ENCODE measurements around the gene C4orf17.

The C4orf17 gene

DNA sequence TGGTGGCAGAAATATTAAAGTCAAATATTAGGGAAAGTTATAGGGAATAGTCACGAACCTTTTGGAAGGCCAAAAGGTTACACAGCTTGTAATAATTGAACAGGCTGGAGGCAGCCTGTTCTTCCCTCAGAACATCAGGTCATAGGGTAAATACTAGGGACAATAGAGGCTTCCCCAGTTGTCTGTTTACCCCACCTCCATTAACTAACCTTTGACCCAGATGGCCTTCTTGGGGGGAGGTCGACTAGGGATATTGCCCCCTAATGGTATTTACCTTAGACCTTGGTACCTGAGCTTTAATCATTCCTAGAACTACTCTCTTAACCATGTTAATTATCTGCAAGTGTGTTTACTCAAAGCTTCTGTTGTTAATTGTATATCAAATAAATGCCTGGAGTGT lies 26.0 kb downstream of the C4orf17 start:
- DNase-seq (ENCODE audit: low read depth, low spot score) = no peak
- H3K27me3 ChIP-seq (ENCODE audit: control insufficient read depth, insufficient read depth, low read length) = no peaks in the 10 kb centered on the region
- H3K4me3 ChIP-seq (ENCODE audit: low read length) = no peak overlapping the region
- H3K4me1 ChIP-seq (ENCODE audit: control insufficient read depth, insufficient read depth, low read length) = no peaks in the 10 kb centered on the region
- no peaks in the 10 kb centered on the region for H3K36me3 ChIP-seq (ENCODE audit: control insufficient read depth, insufficient read depth, low read length)
- no peaks in the 10 kb centered on the region for H3K9me3 ChIP-seq (ENCODE audit: control insufficient read depth, insufficient read depth, low read length)
- H3K27ac ChIP-seq (ENCODE audit: low read length) = no peak overlapping the region
- WGBS (ENCODE audit: insufficient coverage, insufficient read length) = no CpG with 5 or more reads among the region's 2 CpGs

DNA sequence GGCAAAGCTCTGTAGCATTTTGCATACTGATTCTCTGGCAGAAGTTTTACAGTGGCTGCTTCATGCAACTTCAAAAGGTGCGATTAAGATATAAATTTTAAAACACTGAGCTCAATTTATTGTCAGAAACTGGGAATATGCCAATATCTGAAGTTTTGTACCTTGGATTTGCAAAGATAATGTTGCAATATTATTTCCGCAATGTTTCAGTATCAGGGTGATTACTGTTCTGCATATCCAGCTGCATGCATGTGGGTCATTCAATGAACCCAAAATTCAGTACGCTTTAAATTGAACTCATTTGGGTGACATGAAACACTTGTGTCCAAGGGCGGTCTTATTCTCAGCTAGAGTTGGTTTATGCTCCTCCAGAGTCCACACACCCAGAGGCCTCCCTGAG lies 26.9 kb downstream of the C4orf17 start:
- Histone ChIP-seq H3K4me3 (ENCODE audit: low read length) (no peak overlapping the region), H3K27me3 (ENCODE audit: control insufficient read depth, insufficient read depth, low read length) (no peaks in the 10 kb centered on the region), H3K4me1 (ENCODE audit: control insufficient read depth, insufficient read depth, low read length) (no peaks in the 10 kb centered on the region), H3K36me3 (ENCODE audit: control insufficient read depth, insufficient read depth, low read length) (no peaks in the 10 kb centered on the region), H3K9me3 (ENCODE audit: control insufficient read depth, insufficient read depth, low read length) (no peaks in the 10 kb centered on the region), H3K27ac (ENCODE audit: low read length) (no peak overlapping the region)
- no peak for DNase-seq (ENCODE audit: low read depth, low spot score)
- no CpG with 5 or more reads among the region's 4 CpGs for WGBS (ENCODE audit: insufficient coverage, insufficient read length)

DNA sequence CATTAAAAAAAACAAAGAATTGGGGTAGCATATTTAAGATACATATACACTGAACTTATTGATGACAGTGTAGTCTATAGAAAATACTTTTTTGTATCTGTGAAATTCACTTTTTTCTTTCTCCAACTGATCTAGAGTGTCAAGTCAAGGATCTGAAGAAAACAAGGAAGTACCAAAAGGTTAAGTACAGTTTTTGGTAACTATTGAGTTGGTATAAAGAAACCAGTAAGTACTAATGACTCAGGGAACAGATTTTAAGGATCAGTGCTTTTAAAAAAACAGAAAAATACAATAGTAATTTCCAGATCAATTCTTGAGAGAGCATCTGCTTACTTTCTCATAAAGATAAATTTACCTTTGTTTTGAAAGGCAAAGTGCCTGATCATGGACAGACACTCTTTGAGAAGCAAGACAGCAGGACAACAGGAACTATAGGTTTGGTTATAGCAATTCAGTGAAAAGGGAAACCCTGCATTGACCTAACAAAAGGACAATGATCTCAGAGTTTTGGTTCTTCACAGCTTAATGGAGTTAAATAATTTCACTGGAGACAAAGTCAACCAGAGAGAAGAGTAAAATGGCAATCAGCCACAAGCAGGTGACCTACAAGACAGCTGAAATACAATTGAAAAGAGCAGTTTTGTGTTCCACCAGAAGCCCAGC lies 29.6 kb downstream of the C4orf17 start:
- no peaks in the 10 kb centered on the region for H3K27me3 ChIP-seq (ENCODE audit: control insufficient read depth, insufficient read depth, low read length)
- H3K4me3 ChIP-seq (ENCODE audit: low read length) = no peak overlapping the region
- DNase-seq (ENCODE audit: low read depth, low spot score) = no peak
- H3K4me1 ChIP-seq (ENCODE audit: control insufficient read depth, insufficient read depth, low read length) = no peaks in the 10 kb centered on the region
- H3K36me3 ChIP-seq (ENCODE audit: control insufficient read depth, insufficient read depth, low read length) = no peaks in the 10 kb centered on the region
- no peak overlapping the region for H3K27ac ChIP-seq (ENCODE audit: low read length)
- no peaks in the 10 kb centered on the region for H3K9me3 ChIP-seq (ENCODE audit: control insufficient read depth, insufficient read depth, low read length)

DNA sequence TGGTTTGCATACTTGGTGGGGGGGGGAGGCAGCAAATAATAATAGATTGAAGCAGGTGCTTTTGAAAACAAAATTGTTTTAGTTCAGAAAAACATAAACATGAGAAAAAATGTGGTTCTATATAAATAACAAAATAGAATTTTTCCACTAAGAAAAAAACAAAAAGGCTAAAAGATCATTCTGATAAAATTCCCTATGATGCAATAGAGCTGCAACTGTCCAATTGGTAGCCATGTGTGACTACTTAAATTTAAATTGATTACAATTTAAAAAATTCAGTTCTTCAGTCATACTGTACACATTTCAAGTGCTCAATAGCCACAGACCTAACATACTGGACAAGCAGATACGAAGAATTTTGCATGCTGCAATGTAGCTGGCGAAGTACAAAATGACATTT lies 42.1 kb downstream of the C4orf17 start:
- DNase-seq (ENCODE audit: low read depth, low spot score) = no peak
- Histone ChIP-seq H3K4me1 (ENCODE audit: control insufficient read depth, insufficient read depth, low read length) (no peaks in the 10 kb centered on the region), H3K27me3 (ENCODE audit: control insufficient read depth, insufficient read depth, low read length) (no peaks in the 10 kb centered on the region), H3K4me3 (ENCODE audit: low read length) (no peak overlapping the region), H3K36me3 (ENCODE audit: control insufficient read depth, insufficient read depth, low read length) (no peaks in the 10 kb centered on the region), H3K27ac (ENCODE audit: low read length) (no peak overlapping the region), H3K9me3 (ENCODE audit: control insufficient read depth, insufficient read depth, low read length) (no peaks in the 10 kb centered on the region)
- WGBS (ENCODE audit: insufficient coverage, insufficient read length) = no CpG with 5 or more reads among the region's 2 CpGs

DNA sequence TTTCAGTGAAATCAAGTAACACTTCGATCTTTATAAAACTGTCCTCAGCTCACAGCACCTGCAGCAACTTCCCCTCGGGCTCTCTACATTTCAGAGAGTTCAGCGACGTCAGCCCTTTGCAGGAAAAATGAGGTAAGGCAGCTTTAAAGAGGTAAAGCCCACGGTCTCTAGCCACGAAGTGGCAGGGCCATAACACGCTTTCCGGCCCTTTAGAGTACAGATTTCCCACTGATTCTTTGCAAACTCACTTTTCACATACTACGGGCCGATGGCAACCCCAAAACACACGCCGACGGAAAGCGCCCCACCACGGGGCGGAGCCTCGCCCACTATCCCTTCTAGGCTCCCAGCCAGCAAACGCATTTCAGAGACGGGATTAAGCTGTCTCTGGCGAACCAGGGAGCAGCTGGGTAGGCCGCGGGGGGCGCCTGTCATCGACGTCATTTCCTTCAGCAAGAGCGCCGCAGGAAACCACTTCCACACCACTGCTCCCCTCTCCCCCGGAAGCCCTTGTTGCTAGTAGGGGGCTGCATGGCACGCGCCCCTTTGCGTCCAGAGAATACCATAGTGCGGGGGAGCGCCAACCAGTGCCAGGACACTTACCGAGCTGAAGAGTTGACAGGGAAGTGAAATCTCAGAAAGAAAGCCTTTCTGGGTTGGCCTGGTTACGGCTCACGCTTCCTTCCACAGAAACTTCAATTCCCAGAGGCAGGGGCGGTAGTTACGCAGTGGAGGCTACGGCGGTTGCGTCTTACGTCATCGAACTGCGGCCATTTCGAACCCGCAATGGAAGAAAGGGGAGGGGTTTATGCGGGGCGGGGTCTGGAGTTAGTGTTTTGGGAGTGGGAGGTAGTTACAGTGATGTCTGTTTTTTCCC lies 52.7 kb downstream of the C4orf17 start, which contains the start of gene TRMT10A:
Gene TRMT10A, minus strand, starts transcription at position 730 of the 877 bp plus-strand sequence. CDS start 4,701 bp downstream, outside the sequence.
- DNase-seq (ENCODE audit: low read depth, low spot score) = peak; percentile 84
- Histone ChIP-seq H3K9me3 (ENCODE audit: control insufficient read depth, insufficient read depth, low read length) (no peaks in the 10 kb centered on the region), H3K27ac (ENCODE audit: low read length) (no peak within 1 kb of the TSS), H3K4me1 (ENCODE audit: control insufficient read depth, insufficient read depth, low read length) (no peaks in the 10 kb centered on the region), H3K36me3 (ENCODE audit: control insufficient read depth, insufficient read depth, low read length) (no peaks in the 10 kb centered on the region), H3K27me3 (ENCODE audit: control insufficient read depth, insufficient read depth, low read length) (no peaks in the 10 kb centered on the region), H3K4me3 (ENCODE audit: low read length) (peak within 1 kb of the TSS; percentile 94; the same call in 1 of the 2 replicates)
- no CpG with 5 or more reads among the region's 48 CpGs for WGBS (ENCODE audit: insufficient coverage, insufficient read length)

DNA sequence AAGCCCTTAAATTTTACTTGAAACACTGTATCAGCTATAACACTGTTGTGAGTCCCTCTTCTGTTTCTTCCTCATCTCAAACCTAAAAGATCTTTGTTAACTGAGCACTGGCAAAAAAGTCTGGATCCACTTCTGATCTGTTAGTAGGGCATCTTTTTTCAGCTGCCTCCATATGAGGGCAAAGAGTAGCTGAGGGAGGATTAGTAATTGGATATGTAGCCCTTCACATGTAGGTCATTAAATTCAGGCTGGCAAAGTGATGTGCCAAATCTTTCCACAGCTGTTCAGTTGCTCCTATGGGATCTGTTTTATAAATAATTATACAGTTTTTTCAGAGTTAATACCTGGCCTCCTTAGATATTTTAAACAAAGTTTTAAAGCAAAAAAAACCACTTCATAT lies 54.1 kb downstream of the C4orf17 start:
- H3K4me3 ChIP-seq (ENCODE audit: low read length) = no peak overlapping the region
- H3K27ac ChIP-seq (ENCODE audit: low read length) = no peak overlapping the region
- H3K36me3 ChIP-seq (ENCODE audit: control insufficient read depth, insufficient read depth, low read length) = no peaks in the 10 kb centered on the region
- no peaks in the 10 kb centered on the region for H3K9me3 ChIP-seq (ENCODE audit: control insufficient read depth, insufficient read depth, low read length)
- no peaks in the 10 kb centered on the region for H3K4me1 ChIP-seq (ENCODE audit: control insufficient read depth, insufficient read depth, low read length)
- H3K27me3 ChIP-seq (ENCODE audit: control insufficient read depth, insufficient read depth, low read length) = no peaks in the 10 kb centered on the region
- no peak for DNase-seq (ENCODE audit: low read depth, low spot score)

DNA sequence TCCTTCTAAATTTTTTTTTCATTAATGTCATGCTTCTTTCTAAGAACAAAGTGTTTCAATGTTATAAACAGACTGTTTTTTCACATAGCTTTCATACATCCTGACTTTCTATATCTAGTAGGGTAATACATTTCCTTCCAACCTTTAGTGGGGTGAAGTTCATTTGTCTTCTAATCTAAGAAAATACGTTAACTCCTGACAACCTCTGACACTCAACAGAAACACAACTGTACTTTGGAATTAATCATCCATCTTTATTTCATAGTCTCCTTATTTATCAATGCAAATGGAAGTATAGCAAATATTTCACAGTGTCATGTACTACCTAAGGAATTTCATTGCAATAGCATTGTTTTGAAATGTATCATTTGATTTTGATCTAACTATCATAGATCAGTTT lies 61.1 kb downstream of the C4orf17 start:
- H3K4me3 ChIP-seq (ENCODE audit: low read length) = no peak overlapping the region
- H3K36me3 ChIP-seq (ENCODE audit: control insufficient read depth, insufficient read depth, low read length) = no peaks in the 10 kb centered on the region
- WGBS (ENCODE audit: insufficient coverage, insufficient read length) = no CpG with 5 or more reads among the region's 1 CpG
- no peak for DNase-seq (ENCODE audit: low read depth, low spot score)
- no peaks in the 10 kb centered on the region for H3K9me3 ChIP-seq (ENCODE audit: control insufficient read depth, insufficient read depth, low read length)
- H3K27ac ChIP-seq (ENCODE audit: low read length) = no peak overlapping the region
- H3K4me1 ChIP-seq (ENCODE audit: control insufficient read depth, insufficient read depth, low read length) = peaks cover 2% of the 10 kb centered on the region; the same call in 1 of the 2 replicates
- H3K27me3 ChIP-seq (ENCODE audit: control insufficient read depth, insufficient read depth, low read length) = no peaks in the 10 kb centered on the region

DNA sequence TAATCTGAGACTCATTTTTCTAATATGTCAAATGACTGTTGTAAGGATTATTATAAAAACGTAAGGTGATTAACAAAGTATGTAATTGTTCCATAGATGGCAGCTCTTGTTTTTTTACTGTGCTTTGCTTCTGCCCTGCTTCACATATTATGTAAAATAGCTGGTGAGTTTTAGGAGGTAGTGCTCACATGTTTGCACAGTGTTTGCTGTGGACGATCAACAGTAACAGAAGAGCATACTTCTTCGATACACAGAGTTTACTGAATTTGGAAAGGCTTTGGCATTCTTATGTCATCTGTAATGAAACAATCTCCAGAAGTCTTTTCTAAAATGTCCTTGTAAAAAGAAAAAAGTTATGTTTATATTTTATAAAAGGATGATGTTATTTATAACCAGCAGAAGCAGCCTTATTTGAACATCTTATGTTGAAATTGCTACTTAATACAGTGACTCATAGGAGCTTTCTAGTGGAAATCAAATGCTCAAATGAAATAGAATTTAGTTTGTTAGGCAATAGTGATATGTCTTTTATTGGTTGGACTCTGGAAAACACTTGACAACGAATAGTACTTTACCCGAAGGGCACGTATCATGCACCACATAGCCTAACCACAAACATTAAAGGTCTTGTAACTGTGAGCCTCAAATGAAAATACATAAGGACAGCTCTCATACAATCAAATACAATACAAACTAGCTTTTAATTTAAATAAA lies 61.9 kb downstream of the C4orf17 start:
- Histone ChIP-seq H3K9me3 (ENCODE audit: control insufficient read depth, insufficient read depth, low read length) (no peaks in the 10 kb centered on the region), H3K27me3 (ENCODE audit: control insufficient read depth, insufficient read depth, low read length) (no peaks in the 10 kb centered on the region), H3K4me1 (ENCODE audit: control insufficient read depth, insufficient read depth, low read length) (peaks cover 2% of the 10 kb centered on the region; the same call in 1 of the 2 replicates), H3K27ac (ENCODE audit: low read length) (no peak overlapping the region), H3K4me3 (ENCODE audit: low read length) (no peak overlapping the region), H3K36me3 (ENCODE audit: control insufficient read depth, insufficient read depth, low read length) (no peaks in the 10 kb centered on the region)
- WGBS (ENCODE audit: insufficient coverage, insufficient read length) = no CpG with 5 or more reads among the region's 6 CpGs
- no peak for DNase-seq (ENCODE audit: low read depth, low spot score)

DNA sequence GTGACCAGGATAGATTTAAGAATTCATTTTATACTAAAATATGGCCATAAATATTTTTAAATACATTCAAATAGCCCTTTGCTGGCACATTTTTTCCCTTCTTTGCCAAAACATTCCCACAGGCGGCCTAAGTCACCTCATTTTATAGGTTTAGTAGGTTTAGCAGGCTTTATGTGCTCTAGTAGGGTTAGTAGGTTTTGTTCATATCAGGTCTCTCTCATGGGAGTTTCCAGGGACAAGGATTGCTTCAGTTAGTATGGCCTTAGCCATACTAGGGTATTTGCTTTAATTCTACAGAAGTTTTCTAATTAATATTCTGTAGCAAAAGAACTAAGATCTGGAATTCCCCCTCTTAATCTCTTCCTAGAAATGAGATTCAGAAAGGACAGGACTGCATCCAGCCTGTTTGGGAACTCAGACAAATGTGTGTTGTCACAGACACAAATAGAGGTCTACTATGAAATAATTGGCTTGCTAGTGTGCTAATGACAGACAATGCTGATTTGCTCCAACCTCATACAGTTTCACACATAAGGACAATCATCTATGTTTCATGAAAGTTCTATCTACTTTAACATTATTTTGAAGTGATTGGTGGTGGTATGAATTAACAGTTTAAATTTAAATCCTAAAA lies 63.0 kb downstream of the C4orf17 start:
- Histone ChIP-seq H3K4me1 (ENCODE audit: control insufficient read depth, insufficient read depth, low read length) (peaks cover 2% of the 10 kb centered on the region; the same call in 1 of the 2 replicates), H3K27me3 (ENCODE audit: control insufficient read depth, insufficient read depth, low read length) (no peaks in the 10 kb centered on the region), H3K36me3 (ENCODE audit: control insufficient read depth, insufficient read depth, low read length) (no peaks in the 10 kb centered on the region), H3K27ac (ENCODE audit: low read length) (no peak overlapping the region), H3K4me3 (ENCODE audit: low read length) (no peak overlapping the region), H3K9me3 (ENCODE audit: control insufficient read depth, insufficient read depth, low read length) (no peaks in the 10 kb centered on the region)
- no peak for DNase-seq (ENCODE audit: low read depth, low spot score)
- WGBS (ENCODE audit: insufficient coverage, insufficient read length) = no CpG with 5 or more reads among the region's 1 CpG

Data from iPS DF 6.9 (cell line).